AG09309 (cell line): Measurements from ENCODE around the gene GIGYF2.
A peak's percentile ranks its signal among the peaks of the same experiment; 100 is the strongest.

ENCODE experiments used
- DNase-seq: peaks from one replicate; pipeline ENCODE4 v3.0.0-alpha.2; 2010; ENCODE audit warnings: low read depth
- H3K4me3 ChIP-seq: 2 replicates; pipeline ENCODE4 v1.5.1; 2011; ENCODE audit warnings: mild to moderate bottlenecking, low read depth, low read length, moderate library complexity; ENCODE audit not compliant: control insufficient read depth
- TF ChIP-seq, protein P1 (sequence below): IDR thresholded peaks from 2 replicates; pipeline ENCODE4 v1.5.1; 2011; ENCODE audit warnings: mild to moderate bottlenecking, low read depth, low read length, inconsistent platforms; ENCODE audit not compliant: insufficient read depth, control insufficient read depth; ENCODE audit errors: missing control alignments

GIGYF2 gene

DNA sequence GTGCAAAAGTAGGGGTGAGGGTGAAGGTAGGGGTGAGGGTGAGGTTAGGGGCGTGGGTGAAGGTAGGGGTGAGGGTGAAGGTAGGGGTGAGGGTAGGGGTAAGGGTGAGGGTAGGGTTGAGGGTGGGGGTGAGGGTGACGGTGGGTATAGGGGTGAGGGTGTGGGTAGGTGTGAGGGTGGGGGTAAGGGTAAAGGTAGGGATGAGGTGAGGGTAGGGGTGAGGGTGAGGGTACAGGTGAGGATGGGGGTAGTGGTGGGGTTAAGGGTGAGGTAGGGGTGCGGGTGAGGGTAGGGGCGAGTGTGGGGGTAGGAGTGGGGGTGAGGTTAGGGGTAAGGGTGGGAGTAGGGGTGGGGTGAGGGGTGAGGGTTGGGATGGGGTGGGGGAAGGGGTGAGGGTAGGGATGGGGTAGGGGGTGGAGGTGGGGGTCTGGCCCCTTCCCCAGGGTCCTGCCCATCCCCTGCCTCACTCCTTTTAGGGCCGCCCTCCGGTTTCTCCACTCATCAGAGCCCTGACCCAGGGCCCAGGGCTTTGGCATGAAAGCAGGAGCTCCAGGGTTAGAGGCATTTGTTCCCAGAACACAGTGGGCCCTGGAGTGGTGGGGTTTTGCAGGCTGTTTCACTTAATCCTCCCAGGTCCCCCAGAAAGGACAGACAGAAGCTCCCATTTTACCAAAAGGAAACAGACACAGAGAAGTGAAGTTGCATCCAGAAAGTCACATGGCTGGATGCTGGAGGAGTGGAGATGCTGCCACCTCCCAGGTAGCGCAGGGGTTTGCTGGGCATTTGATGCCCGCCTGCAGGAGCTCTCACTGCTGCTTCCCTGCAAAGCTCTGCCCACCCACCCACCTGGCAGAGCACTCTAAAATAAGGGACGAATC, 199.8 kb downstream of the GIGYF2 start:
- TF ChIP-seq, protein P1, sequence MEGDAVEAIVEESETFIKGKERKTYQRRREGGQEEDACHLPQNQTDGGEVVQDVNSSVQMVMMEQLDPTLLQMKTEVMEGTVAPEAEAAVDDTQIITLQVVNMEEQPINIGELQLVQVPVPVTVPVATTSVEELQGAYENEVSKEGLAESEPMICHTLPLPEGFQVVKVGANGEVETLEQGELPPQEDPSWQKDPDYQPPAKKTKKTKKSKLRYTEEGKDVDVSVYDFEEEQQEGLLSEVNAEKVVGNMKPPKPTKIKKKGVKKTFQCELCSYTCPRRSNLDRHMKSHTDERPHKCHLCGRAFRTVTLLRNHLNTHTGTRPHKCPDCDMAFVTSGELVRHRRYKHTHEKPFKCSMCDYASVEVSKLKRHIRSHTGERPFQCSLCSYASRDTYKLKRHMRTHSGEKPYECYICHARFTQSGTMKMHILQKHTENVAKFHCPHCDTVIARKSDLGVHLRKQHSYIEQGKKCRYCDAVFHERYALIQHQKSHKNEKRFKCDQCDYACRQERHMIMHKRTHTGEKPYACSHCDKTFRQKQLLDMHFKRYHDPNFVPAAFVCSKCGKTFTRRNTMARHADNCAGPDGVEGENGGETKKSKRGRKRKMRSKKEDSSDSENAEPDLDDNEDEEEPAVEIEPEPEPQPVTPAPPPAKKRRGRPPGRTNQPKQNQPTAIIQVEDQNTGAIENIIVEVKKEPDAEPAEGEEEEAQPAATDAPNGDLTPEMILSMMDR: no peak
- no peak for DNase-seq
- no peak overlapping the region for H3K4me3 ChIP-seq

DNA sequence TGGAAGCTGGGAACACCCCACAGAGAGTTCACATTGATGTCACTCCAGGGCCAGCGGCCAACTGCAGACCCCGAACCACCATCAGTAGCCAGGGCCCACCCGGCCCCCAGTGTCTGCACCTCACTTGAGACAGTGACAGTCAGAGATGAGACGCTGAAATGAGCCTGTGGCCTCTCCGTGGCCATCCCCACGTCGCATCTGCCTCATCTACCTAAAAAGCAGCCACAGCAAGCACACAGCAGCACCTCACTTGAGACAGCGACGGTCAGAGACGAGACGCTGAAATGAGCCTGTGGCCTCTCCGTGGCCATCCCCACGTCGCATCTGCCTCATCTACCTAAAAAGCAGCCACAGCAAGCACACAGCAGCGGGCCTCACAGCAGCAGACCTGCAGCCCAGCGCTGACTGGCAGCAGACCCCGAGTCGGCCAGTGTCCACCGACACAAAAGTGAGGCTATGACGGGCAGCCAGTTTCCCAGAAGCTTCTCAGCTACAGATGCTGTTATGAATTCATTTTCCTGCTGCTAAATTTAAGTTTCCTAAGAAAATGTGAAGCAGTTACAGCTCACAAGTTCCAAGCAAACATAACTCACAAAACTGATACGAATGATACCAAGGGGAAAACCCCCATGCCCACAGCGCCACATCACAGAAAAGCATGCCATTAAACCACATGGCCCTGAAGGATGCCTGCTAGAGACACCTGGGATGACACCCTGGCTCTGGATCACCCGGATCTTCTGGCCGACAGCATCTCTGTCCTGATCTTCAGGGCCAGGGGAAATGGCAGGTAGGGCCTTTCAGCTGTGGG, 200.7 kb downstream of the GIGYF2 start:
- no peak overlapping the region for H3K4me3 ChIP-seq
- TF ChIP-seq, protein P1: no peak
- no peak for DNase-seq

DNA sequence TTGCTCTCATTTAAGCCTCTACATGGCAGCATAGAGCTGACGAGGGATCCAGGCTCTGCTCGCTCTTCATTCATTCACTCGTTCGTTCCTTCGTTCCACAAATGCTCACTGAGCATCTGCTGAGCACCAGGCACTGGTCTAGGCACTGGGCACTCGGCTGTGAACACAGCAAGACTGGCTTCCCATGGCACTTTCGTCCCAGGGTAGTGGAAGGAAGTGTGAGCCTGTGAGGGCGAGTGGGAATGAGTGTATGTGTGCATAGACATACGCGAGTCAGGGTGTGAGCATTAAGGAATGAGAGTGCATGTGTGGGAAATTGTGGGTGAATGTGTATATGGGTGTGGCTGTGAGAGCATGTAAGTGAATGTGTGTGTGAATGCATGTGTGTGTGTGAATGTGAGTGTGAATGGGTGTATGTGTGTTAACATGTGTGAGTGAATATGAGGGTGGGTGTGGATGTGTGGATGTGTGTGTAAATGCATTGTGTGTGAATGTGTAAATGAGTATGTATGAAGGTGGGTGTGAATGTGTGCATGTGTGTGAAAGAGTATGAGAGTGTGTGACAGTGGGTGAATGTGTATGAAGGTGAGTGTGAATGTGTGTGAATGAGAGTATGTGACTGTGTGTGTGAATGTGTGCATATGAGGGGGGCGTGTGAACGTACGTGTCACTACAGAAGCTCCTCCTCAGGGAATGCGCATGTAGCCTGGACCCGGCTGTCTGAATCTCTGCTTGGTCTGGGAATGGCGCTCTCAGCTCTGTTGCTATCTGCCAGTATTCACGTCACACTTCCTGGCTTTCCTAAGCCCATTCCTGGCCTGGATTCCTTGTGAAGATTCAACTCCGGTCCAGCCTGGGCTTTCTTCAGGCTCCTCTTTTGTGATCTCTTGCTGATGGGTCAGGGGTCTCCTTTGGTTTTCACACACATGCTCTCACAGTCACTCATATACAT, 201.7 kb downstream of the GIGYF2 start:
- H3K4me3 ChIP-seq: no peak overlapping the region
- TF ChIP-seq, protein P1: no peak
- DNase-seq: no peak

DNA sequence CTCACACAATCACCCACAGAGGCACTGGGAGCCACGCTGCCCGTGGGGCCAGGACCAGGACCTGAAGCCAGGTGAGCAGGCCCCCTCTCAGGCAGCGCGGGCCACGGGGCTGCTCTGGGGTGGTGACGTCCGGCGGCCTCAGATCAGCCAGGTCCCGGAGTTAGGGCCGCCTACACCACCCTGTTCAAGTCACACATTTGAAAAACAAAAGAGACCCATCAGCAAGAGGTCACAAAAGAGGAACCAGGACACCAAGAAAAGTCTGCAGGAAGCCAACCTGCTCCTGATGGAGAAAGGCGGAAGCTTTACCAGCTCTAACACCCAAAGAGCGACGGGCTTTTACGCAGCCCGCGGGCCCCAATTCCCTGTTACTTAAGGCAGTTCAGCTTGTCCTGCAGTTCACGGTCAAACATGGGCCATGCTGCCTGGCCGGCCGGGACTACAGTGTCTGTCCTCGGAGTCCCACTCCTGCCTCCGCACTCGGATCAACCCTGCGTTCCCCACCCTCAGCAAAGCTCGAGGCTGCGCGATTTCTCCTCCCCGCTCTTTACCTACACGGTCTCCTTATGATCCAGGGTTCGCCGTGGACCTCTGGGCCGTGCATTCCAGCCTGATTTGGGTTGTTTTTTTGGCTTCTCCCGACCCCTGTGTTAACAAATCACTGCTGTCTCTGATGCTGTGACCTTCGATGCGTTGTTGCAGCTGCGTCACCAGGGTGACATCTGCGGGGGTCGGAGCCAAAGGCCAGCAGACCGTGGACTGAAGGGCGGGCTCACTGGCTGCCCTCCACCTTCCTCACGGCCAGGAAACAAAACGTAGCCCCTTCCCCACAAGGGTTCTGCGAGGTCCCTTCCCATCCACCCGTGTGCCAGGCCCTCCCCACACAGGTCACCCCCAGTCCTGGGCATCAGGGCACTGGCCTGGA, 203.9 kb downstream of the GIGYF2 start:
- no peak for DNase-seq
- no peak overlapping the region for H3K4me3 ChIP-seq
- TF ChIP-seq, protein P1: no peak

DNA sequence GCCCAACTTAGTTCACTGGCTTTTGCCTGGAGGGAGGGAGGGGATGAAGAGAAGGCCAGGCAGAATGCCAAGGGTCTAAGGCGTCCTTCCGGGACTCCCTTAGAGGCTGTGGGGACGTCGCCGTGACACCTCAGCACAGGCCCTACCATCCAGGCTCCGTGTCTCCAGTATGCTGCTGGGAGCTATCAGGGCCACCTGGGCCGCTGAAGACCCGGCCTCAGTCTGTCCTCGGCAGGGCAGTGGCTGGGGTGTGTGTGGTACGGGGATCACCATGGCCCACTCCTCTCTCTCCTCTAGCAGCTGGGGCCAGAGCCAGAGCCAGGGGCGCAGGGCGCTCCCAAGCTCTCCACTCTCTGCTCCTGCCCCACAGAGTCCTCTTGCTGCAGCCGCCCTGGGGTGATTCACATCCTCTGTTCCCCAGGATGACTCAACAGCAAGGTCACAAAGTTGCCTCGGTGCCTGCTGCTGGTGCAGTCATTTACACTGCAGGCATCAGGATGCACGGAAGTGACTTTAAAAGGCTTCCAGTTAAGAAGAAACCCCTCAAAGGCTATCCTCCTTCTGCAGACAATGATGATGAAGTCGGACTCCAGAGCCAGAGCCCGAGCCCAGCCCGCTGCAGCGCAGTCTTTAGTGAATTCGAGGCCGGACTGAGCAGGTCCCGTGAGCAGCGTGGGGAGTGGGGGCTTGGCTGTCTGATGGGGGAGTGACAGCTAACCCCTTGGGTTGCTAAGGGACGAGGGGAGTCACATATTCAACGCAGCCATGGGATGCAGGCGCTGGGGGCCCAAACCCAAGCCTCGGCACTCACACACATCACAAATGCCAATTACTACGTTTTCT, 204.8 kb downstream of the GIGYF2 start:
- TF ChIP-seq, protein P1: no peak
- H3K4me3 ChIP-seq: no peak overlapping the region
- peak; percentile 67 for DNase-seq
